Measurements from ENCODE around the gene RMC1. TPM values are rescaled to one million over a fixed set of nuclear protein-coding genes. Genes with fewer than 3 reads are reported as not detected.

Gene RMC1
- total and polyA plus RNA-seq, 2 of the 13 experiments (the other 11 are each of a cell fraction or from before 2014, with no cell fraction given) = 9.4 to 19.5 TPM

GRCh38 chr18:23556145-23556780 is 53.0 kb downstream of the RMC1 start (continued):
- no peak for TF ChIP-seq ZNF407 (CRISPR knock-in tag; IDR thresholded peaks at IDR 0.05; ENCODE audit: not compliant biosample characterization)
- peak; percentile 91 for TF ChIP-seq ZMYM4 (CRISPR knock-in tag; IDR thresholded peaks at IDR 0.05)
- TF ChIP-seq ZSCAN31 (CRISPR knock-in tag; IDR thresholded peaks at IDR 0.05; ENCODE audit: low read depth) = peak; percentile 72
- TF ChIP-seq ZBTB40 (IDR thresholded peaks at IDR 0.05) = no peak
- peak; percentile 44; the same call in 1 of the 2 replicates for TF ChIP-seq ZBTB40 (CRISPR knock-in tag; IDR thresholded peaks at IDR 0.05)
- TF ChIP-seq GMEB2 (CRISPR knock-in tag; IDR thresholded peaks at IDR 0.05; ENCODE audit: low read depth) = no peak
- no peak for TF ChIP-seq CEBPB (IDR thresholded peaks at IDR 0.05; ENCODE audit: borderline replicate concordance, low read depth, low read length)
- TF ChIP-seq SOX5 (CRISPR knock-in tag; IDR thresholded peaks at IDR 0.05; ENCODE audit: borderline replicate concordance) = peak; percentile 81
- peak; percentile 90; the same call in 1 of the 2 replicates for TF ChIP-seq FOXJ3 (CRISPR knock-in tag; IDR thresholded peaks at IDR 0.05; ENCODE audit: borderline replicate concordance)
- peak; percentile 60; the same call in 1 of the 2 replicates for TF ChIP-seq KDM1A (CRISPR knock-in tag; IDR thresholded peaks at IDR 0.05)

Data from HepG2 (cell line).